Stimulated activated effector memory CD8-positive, alpha-beta T cell treated with anti-CD3 and anti-CD28 coated beads, Interleukin-12 subunit alpha, Interleukin-12 subunit beta, amount 100 ng/mL, for 72 hours (primary cell): ENCODE results near the gene ACOT13.
"Not testable (repeated sequence)": the region's sequence is repeated elsewhere in the genome, so short reads cannot be mapped to it uniquely, and the experiment has no call there.

ENCODE experiments used
- ATAC-seq: fragments of 150-1000 bp; cut with Tn5 transposase; 2 replicates; pipeline ENCODE4 v1.10.0; 2021
- DNase-seq, 2 donors: peaks; one replicate each; pipeline ENCODE4 v3.0.0; 2021 to 2022; ENCODE audit warnings: low spot score in 2 of 2
- H3K27ac Mint-ChIP-seq: one replicate; pipeline ENCODE4 v1.8.0; 2022; ENCODE audit warnings: mild to moderate bottlenecking, mixed read lengths
- H3K36me3 Mint-ChIP-seq: one replicate; pipeline ENCODE4 v1.8.0; 2022; ENCODE audit warnings: mild to moderate bottlenecking, mixed read lengths
- H3K4me1 Mint-ChIP-seq: one replicate; pipeline ENCODE4 v1.8.0; 2022; ENCODE audit warnings: mixed read lengths
- H3K4me3 Mint-ChIP-seq: one replicate; pipeline ENCODE4 v1.8.0; 2022; ENCODE audit warnings: mild to moderate bottlenecking, mixed read lengths
- H3K9me3 Mint-ChIP-seq: one replicate; pipeline ENCODE4 v1.8.0; 2022; ENCODE audit warnings: mixed read lengths

Gene ACOT13

GRCh38 chr6:24650365-24650764 is 16.5 kb upstream of the ACOT13 start:
- DNase-seq = no peak
- no peak for ATAC-seq
- no peaks in the 10 kb centered on the region for H3K9me3 Mint-ChIP-seq
- peaks cover 14% of the 10 kb centered on the region for H3K4me1 Mint-ChIP-seq
- H3K36me3 Mint-ChIP-seq = peaks cover 78% of the 10 kb centered on the region
- no peak overlapping the region for H3K4me3 Mint-ChIP-seq
- H3K27ac Mint-ChIP-seq = no peak overlapping the region

- no peaks in the 10 kb centered on the region for H3K9me3 Mint-ChIP-seq
- ATAC-seq (no peak), DNase-seq (no peak)
- no peak overlapping the region for H3K4me3 Mint-ChIP-seq
- H3K27ac Mint-ChIP-seq = peak overlapping the region; percentile 60
- peaks cover 85% of the 10 kb centered on the region for H3K36me3 Mint-ChIP-seq
- H3K4me1 Mint-ChIP-seq = peaks cover 12% of the 10 kb centered on the region
Measured at GRCh38 chr6:24655215-24655614, 11.7 kb upstream of the ACOT13 start.

GRCh38 chr6:24658573-24659560 is 8.0 kb upstream of the ACOT13 start:
- Mint-ChIP-seq H3K4me1 (peaks cover 34% of the 10 kb centered on the region), H3K9me3 (no peaks in the 10 kb centered on the region), H3K27ac (no peak overlapping the region), H3K36me3 (peaks cover 82% of the 10 kb centered on the region), H3K4me3 (no peak overlapping the region)
- no peak for DNase-seq
- no peak for ATAC-seq

- H3K4me1 Mint-ChIP-seq = peaks cover 38% of the 10 kb centered on the region
- no peak overlapping the region for H3K4me3 Mint-ChIP-seq
- DNase-seq = no peak
- peaks cover 82% of the 10 kb centered on the region for H3K36me3 Mint-ChIP-seq
- no peak for ATAC-seq
- no peaks in the 10 kb centered on the region for H3K9me3 Mint-ChIP-seq
- H3K27ac Mint-ChIP-seq = no peak overlapping the region
Measured at GRCh38 chr6:24659561-24659960, 7.3 kb upstream of the ACOT13 start.

GRCh38 chr6:24660105-24660504 is 6.8 kb upstream of the ACOT13 start:
- DNase-seq (no peak), ATAC-seq (no peak)
- no peaks in the 10 kb centered on the region for H3K9me3 Mint-ChIP-seq
- peaks cover 82% of the 10 kb centered on the region for H3K36me3 Mint-ChIP-seq
- H3K27ac Mint-ChIP-seq = no peak overlapping the region
- H3K4me1 Mint-ChIP-seq = peaks cover 44% of the 10 kb centered on the region
- H3K4me3 Mint-ChIP-seq = no peak overlapping the region

- H3K36me3 Mint-ChIP-seq = peaks cover 71% of the 10 kb centered on the region
- DNase-seq, ATAC-seq, H3K4me3 Mint-ChIP-seq, H3K9me3 Mint-ChIP-seq: not testable (repeated sequence)
- peak overlapping the region; percentile 26 for H3K27ac Mint-ChIP-seq
- peaks cover 45% of the 10 kb centered on the region for H3K4me1 Mint-ChIP-seq
Measured at GRCh38 chr6:24661759-24662158, 5.1 kb upstream of the ACOT13 start.

GRCh38 chr6:24662236-24662635 is 4.6 kb upstream of the ACOT13 start:
- H3K36me3 Mint-ChIP-seq = peaks cover 71% of the 10 kb centered on the region
- H3K4me3 Mint-ChIP-seq = no peak overlapping the region
- peaks cover 49% of the 10 kb centered on the region for H3K4me1 Mint-ChIP-seq
- peak overlapping the region; percentile 4 for H3K27ac Mint-ChIP-seq
- DNase-seq = no peak
- ATAC-seq = no peak
- H3K9me3 Mint-ChIP-seq = no peaks in the 10 kb centered on the region

- Mint-ChIP-seq H3K36me3 (peaks cover 65% of the 10 kb centered on the region), H3K4me3 (no peak overlapping the region), H3K27ac (peak overlapping the region; percentile 4), H3K9me3 (no peaks in the 10 kb centered on the region), H3K4me1 (peaks cover 56% of the 10 kb centered on the region)
- DNase-seq (no peak), ATAC-seq (no peak)
Measured at GRCh38 chr6:24663189-24663588, 3.7 kb upstream of the ACOT13 start.

GRCh38 chr6:24664046-24664987 is 2.6 kb upstream of the ACOT13 start:
- Mint-ChIP-seq H3K27ac (peak overlapping the region; percentile 98), H3K9me3 (no peaks in the 10 kb centered on the region), H3K4me3 (peak overlapping the region; percentile 87), H3K36me3 (peaks cover 64% of the 10 kb centered on the region), H3K4me1 (peaks cover 68% of the 10 kb centered on the region)
- DNase-seq (no peak), ATAC-seq (no peak)

GRCh38 chr6:24666097-24666640 is 708 bp upstream of the ACOT13 start:
- Mint-ChIP-seq H3K4me3 (peak overlapping the region; percentile 87), H3K4me1 (peaks cover 68% of the 10 kb centered on the region)
- DNase-seq = peak in 1 of 2 donors; percentile 34

GRCh38 chr6:24667378-24667803 is 514 bp downstream of the ACOT13 start:
- ATAC-seq (no peak), DNase-seq (peak in 1 of 2 donors; percentile 53)
- Mint-ChIP-seq H3K4me3 (peak overlapping the region; percentile 87), H3K27ac (peak overlapping the region; percentile 98), H3K36me3 (peaks cover 40% of the 10 kb centered on the region), H3K9me3 (no peaks in the 10 kb centered on the region), H3K4me1 (peaks cover 60% of the 10 kb centered on the region)

More at GRCh38 chr6:24666097-24666640, 708 bp upstream of the ACOT13 start:
- ATAC-seq = peak; percentile 70
- Mint-ChIP-seq H3K9me3 (no peaks in the 10 kb centered on the region), H3K36me3 (peaks cover 52% of the 10 kb centered on the region), H3K27ac (peak overlapping the region; percentile 98)

- H3K9me3 Mint-ChIP-seq, H3K27ac Mint-ChIP-seq, ATAC-seq: not testable (repeated sequence)
- peak overlapping the region; percentile 87 for H3K4me3 Mint-ChIP-seq
- peaks cover 51% of the 10 kb centered on the region for H3K4me1 Mint-ChIP-seq
- DNase-seq = peak in 1 of 2 donors; percentile 46
- peaks cover 31% of the 10 kb centered on the region for H3K36me3 Mint-ChIP-seq
Measured at GRCh38 chr6:24668066-24668996, 1.5 kb downstream of the ACOT13 start.

GRCh38 chr6:24668997-24669361 is 2.1 kb downstream of the ACOT13 start:
- no peak for ATAC-seq
- Mint-ChIP-seq H3K9me3 (no peaks in the 10 kb centered on the region), H3K4me1 (peaks cover 45% of the 10 kb centered on the region), H3K27ac (no peak overlapping the region), H3K4me3 (no peak overlapping the region), H3K36me3 (peaks cover 28% of the 10 kb centered on the region)
- DNase-seq = peak in 1 of 2 donors; percentile 45

- not testable (repeated sequence) for H3K4me3 Mint-ChIP-seq, ATAC-seq, DNase-seq, H3K27ac Mint-ChIP-seq, H3K9me3 Mint-ChIP-seq
- peaks cover 16% of the 10 kb centered on the region for H3K36me3 Mint-ChIP-seq
- peaks cover 32% of the 10 kb centered on the region for H3K4me1 Mint-ChIP-seq
Measured at GRCh38 chr6:24670492-24670891, 3.6 kb downstream of the ACOT13 start.
